Fibroblast of lung (primary cell): ENCODE results near the gene SNPH. TPM values are rescaled to one million over a fixed set of nuclear protein-coding genes. Genes with fewer than 3 reads are reported as not detected.

ENCODE experiments used
- DNase-seq, 2 donors: peaks; one replicate each; pipeline versions ENCODE4 v3.0.0 to v3.0.0-alpha.2; 2010; ENCODE audit warnings: low read depth in 2 of 2
- H2AFZ ChIP-seq: 2 replicates; pipeline ENCODE4 v1.5.1; 2012; ENCODE audit warnings: low read length, control low read depth, inconsistent platforms
- H3K27ac ChIP-seq: 2 replicates; pipeline ENCODE4 v1.5.1; 2011; ENCODE audit warnings: low read length, control low read depth; ENCODE audit not compliant: insufficient read depth
- H3K27me3 ChIP-seq: 2 replicates; pipeline ENCODE4 v1.5.1; 2011; ENCODE audit warnings: mild to moderate bottlenecking, low read length; ENCODE audit not compliant: control insufficient read depth, insufficient read depth
- H3K36me3 ChIP-seq: 2 replicates; pipeline ENCODE4 v1.5.1; 2011; ENCODE audit warnings: low read length; ENCODE audit not compliant: control insufficient read depth, insufficient read depth
- H3K4me1 ChIP-seq: 2 replicates; pipeline ENCODE4 v1.5.1; 2011; ENCODE audit warnings: low read length; ENCODE audit not compliant: control insufficient read depth, insufficient read depth; ENCODE audit errors: extremely low read depth
- H3K4me2 ChIP-seq: 2 replicates; pipeline ENCODE4 v1.5.1; 2011; ENCODE audit warnings: low read length, control low read depth; ENCODE audit not compliant: insufficient read depth; ENCODE audit errors: extremely low read depth
- H3K4me3 ChIP-seq, 4 experiments: fragments of 200-600 bp in 1 of 4; sonication (generic) in 1 of 4; replicated peaks in 1 of 4; 2 replicates each; pipeline ENCODE4 v1.5.1; 2011 to 2016; ENCODE audit warnings: low read length in 4 of 4, low read depth in 3 of 4, mild to moderate bottlenecking in 3 of 4, control low read depth in 2 of 4, inconsistent platforms in 1 of 4, mixed read lengths in 1 of 4; ENCODE audit not compliant: insufficient read depth in 1 of 4; ENCODE audit errors: control extremely low read depth in 1 of 4
- H3K79me2 ChIP-seq: 2 replicates; pipeline ENCODE4 v1.5.1; 2012; ENCODE audit warnings: mild to moderate bottlenecking, low read length, inconsistent platforms; ENCODE audit not compliant: control insufficient read depth, insufficient read depth
- H3K9ac ChIP-seq: 2 replicates; pipeline ENCODE4 v1.5.1; 2011; ENCODE audit warnings: mild to moderate bottlenecking, low read length, control low read depth; ENCODE audit not compliant: insufficient read depth
- H3K9me3 ChIP-seq: 2 replicates; pipeline ENCODE4 v1.5.1; 2012; ENCODE audit warnings: low read depth, low read length; ENCODE audit not compliant: control insufficient read depth, insufficient read depth
- H4K20me1 ChIP-seq: 2 replicates; pipeline ENCODE4 v1.5.1; 2011; ENCODE audit warnings: low read length; ENCODE audit not compliant: control insufficient read depth, insufficient read depth; ENCODE audit errors: extremely low read depth
- EZH2 ChIP-seq: IDR thresholded peaks from 2 replicates; pipeline ENCODE4 v1.5.1; 2012; ENCODE audit warnings: low read length, control low read depth, mild to moderate bottlenecking; ENCODE audit errors: missing control alignments
- polyA plus RNA-seq, 2 donors: library from polyadenylated mRNA; depleted of rRNA in 1 of 2; stranded (reverse) in 1 of 2; unstranded in 1 of 2; fragments of >200 nt; gene quantifications; 2 replicates each; pipeline ENCODE4 v1.2.1, GENCODE V29; 2011 to 2012; ENCODE audit warnings: missing spikeins in 1 of 2
- total RNA-seq: library from RNA; depleted of rRNA; stranded (reverse); fragments of >200 nt; gene quantifications from 2 replicates; pipeline ENCODE4 v1.2.1, GENCODE V29; 2014
- TF ChIP-seq, protein P1 (sequence below), 2 donors: IDR thresholded peaks in 1 of 2; conservative IDR thresholded peaks in 1 of 2; 1 replicate in 1 of 2; 2 replicates in 1 of 2; pipeline ENCODE4 v1.5.1; 2011 to 2012; ENCODE audit warnings: low read length in 2 of 2, control low read depth in 1 of 2, inconsistent platforms in 1 of 2, low read depth in 1 of 2, mild to moderate bottlenecking in 1 of 2

Gene SNPH
- total and polyA plus RNA-seq, 2 donors (not counting 1 experiment from before 2014, with no cell fraction given), result 0.85 to 18.5 TPM

DNA sequence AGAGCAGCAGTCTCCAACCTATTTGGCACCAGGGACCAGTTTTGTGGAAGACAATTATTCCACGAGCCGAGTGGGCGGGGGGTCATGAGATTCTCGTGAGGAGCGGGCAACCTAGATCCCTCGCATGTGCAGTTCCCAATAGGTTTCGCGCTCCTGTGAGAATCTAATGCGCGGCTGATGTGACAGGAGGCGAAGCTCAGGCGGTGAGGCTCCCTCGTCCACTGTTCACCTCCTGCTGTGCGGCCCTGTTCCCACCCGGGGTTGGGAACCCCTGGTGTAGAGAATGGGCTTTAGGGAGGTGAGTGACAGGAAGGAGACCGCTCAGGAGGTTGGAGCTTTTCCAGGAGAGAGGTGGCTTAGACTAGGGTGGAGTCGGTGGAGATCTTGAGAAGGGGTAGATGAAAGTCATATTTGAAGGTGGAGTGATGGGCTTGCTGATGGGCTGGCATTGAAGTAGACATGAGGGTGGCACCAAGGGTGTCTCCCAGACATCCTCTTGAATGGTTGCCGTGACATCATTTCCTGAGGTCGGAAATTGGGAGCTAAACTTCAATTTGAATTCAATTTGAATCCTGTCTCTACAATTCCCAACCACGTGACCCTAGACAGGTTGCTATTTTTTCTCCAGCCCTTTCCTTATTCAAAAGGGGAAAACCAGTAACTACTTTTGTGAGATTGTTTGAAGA lies 41.7 kb upstream of the SNPH start:
- DNase-seq, result no peak
- Histone ChIP-seq H4K20me1 (no peaks in the 10 kb centered on the region), H3K36me3 (no peaks in the 10 kb centered on the region), H3K4me1 (peaks cover 2% of the 10 kb centered on the region), H3K9ac (no peak overlapping the region), H3K27ac (no peak overlapping the region), H3K4me3 (no peak overlapping the region), H3K9me3 (no peaks in the 10 kb centered on the region), H3K27me3 (peaks cover 4% of the 10 kb centered on the region), H2AFZ (no peak overlapping the region), H3K79me2 (no peaks in the 10 kb centered on the region), H3K4me2 (no peak overlapping the region)
- TF ChIP-seq, protein P1, sequence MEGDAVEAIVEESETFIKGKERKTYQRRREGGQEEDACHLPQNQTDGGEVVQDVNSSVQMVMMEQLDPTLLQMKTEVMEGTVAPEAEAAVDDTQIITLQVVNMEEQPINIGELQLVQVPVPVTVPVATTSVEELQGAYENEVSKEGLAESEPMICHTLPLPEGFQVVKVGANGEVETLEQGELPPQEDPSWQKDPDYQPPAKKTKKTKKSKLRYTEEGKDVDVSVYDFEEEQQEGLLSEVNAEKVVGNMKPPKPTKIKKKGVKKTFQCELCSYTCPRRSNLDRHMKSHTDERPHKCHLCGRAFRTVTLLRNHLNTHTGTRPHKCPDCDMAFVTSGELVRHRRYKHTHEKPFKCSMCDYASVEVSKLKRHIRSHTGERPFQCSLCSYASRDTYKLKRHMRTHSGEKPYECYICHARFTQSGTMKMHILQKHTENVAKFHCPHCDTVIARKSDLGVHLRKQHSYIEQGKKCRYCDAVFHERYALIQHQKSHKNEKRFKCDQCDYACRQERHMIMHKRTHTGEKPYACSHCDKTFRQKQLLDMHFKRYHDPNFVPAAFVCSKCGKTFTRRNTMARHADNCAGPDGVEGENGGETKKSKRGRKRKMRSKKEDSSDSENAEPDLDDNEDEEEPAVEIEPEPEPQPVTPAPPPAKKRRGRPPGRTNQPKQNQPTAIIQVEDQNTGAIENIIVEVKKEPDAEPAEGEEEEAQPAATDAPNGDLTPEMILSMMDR (conservative IDR thresholded peaks at IDR 0.05 in 1 of 2, IDR thresholded peaks at IDR 0.05 in 1 of 2; ENCODE audit: low read depth in 1 of 2, low read length in 2 of 2), result no peak
- TF ChIP-seq EZH2, result no peak

DNA sequence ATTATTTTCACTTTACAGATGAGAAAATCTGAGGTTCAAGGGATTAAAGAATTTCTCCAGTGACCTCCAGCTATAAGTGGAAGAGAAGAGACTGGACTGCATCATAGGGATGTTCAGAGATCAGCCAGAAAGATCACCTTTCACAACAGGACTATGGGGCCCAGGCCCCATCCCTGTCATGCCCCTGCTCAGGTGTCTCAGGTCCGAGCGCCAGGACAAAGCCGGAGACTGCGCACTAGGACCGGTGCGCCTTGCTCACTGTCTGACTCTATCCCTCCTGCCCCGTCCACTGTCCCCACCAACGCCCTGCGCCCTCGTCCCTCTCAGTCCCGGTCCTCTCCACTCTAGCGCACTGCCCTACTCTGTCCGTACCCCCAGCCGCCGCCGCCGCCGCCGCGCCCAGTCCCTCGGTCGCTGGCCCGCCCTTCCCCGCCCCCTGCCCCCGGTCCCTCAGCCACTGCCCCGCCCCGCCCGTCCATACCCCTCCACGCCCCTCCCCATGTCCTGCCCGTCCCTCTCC lies 40.8 kb upstream of the SNPH start:
- H3K4me2 ChIP-seq, result peak overlapping the region; percentile 59
- DNase-seq, result no peak
- no peak for TF ChIP-seq EZH2
- TF ChIP-seq, protein P1 (conservative IDR thresholded peaks at IDR 0.05 in 1 of 2, IDR thresholded peaks at IDR 0.05 in 1 of 2; ENCODE audit: low read depth in 1 of 2, low read length in 2 of 2), result no peak

DNA sequence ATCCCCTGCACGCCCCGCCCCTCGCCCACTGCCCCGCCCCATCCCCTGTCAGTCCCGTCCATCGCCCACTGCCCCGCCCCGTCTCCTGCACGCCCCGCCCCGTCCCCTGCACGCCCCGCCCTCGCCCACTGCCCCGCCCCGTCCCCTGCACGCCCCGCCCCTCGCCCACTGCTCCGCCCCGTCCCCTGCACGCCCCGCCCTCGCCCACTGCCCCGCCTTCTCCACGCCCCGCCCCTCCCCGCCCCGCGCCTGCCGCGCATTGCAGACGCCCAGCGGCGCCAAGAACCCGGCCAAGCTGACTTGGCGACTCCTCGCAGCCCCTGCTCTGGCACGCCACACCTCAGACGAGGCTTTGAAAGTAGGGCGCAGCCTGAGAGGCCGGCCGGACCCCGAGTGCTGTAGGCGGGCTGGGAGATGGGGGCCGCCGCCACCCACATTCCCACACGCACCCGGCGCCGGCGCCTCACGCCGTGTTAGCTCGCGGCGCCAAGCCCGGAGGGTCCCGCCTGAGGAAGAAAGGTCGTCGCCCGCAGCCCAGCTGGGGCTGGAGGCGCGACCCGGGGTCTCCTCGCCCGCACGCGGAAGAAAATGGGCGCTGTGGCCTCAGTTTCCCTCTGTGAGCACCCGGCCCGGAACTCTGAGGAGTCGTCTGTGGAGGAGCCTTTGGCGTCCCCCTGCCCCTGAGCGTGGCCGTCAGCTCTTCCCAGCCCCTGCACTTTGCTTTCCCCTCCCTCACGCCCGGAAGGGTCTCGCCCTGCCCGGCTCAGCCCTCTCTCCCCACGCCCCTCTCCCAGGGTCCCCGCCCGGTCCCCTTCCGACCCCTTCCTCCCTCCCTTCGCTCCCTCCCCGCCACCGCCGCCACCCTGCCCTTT lies 40.1 kb upstream of the SNPH start, which contains the start of gene RAD21L1:
RAD21L1 (plus strand) TSS at position 262 of the 872 bp plus-strand sequence. CDS start 2,410 bp downstream, outside the sequence.
- peak within 1 kb of the TSS; percentile 53 to 85 (median 74) for H3K4me3 ChIP-seq
- peak within 1 kb of the TSS; percentile 62 for H3K9ac ChIP-seq
- no peak within 1 kb of the TSS for H3K27ac ChIP-seq
- peak within 1 kb of the TSS; percentile 85 for H3K4me2 ChIP-seq
- H3K27me3 ChIP-seq, result peaks cover 4% of the 10 kb centered on the region
- no peaks in the 10 kb centered on the region for H3K79me2 ChIP-seq
- H3K9me3 ChIP-seq, result no peaks in the 10 kb centered on the region
- peaks cover 2% of the 10 kb centered on the region for H3K4me1 ChIP-seq
- H3K36me3 ChIP-seq, result no peaks in the 10 kb centered on the region
- peak; percentile 67 to 74 for DNase-seq
- H4K20me1 ChIP-seq, result no peaks in the 10 kb centered on the region
- peak within 1 kb of the TSS; percentile 80 for H2AFZ ChIP-seq
- TF ChIP-seq, protein P1 (conservative IDR thresholded peaks at IDR 0.05 in 1 of 2, IDR thresholded peaks at IDR 0.05 in 1 of 2; ENCODE audit: low read depth in 1 of 2, low read length in 2 of 2), result no peak
- no peak for TF ChIP-seq EZH2

More for the DNA sequence above, 40.8 kb upstream of the SNPH start:
- Histone ChIP-seq H3K27ac (no peak overlapping the region), H3K27me3 (peaks cover 4% of the 10 kb centered on the region), H3K4me1 (peaks cover 2% of the 10 kb centered on the region), H3K4me3 (peak overlapping the region; percentile 23 to 52 (median 48)), H3K79me2 (no peaks in the 10 kb centered on the region), H3K9ac (no peak overlapping the region), H3K36me3 (no peaks in the 10 kb centered on the region), H4K20me1 (no peaks in the 10 kb centered on the region), H2AFZ (peak overlapping the region; percentile 72), H3K9me3 (no peaks in the 10 kb centered on the region)
